HG03432 (cell line): Measurements from ENCODE around the gene FAM174A.
"Not testable (repeated sequence)": the region's sequence is repeated elsewhere in the genome, so short reads cannot be mapped to it uniquely, and the experiment has no call there.

ENCODE experiments used
- ATAC-seq: cut with Tn5 transposase; IDR thresholded peaks from one replicate; pipeline ENCODE4 v1.9.1; 2021; ENCODE audit warnings: mild to moderate bottlenecking, moderate library complexity; ENCODE audit not compliant: unreplicated experiment

FAM174A gene

GRCh38 chr5:100575815-100576214 lies 40.6 kb downstream of the FAM174A start:
- ATAC-seq, result no peak

DNA sequence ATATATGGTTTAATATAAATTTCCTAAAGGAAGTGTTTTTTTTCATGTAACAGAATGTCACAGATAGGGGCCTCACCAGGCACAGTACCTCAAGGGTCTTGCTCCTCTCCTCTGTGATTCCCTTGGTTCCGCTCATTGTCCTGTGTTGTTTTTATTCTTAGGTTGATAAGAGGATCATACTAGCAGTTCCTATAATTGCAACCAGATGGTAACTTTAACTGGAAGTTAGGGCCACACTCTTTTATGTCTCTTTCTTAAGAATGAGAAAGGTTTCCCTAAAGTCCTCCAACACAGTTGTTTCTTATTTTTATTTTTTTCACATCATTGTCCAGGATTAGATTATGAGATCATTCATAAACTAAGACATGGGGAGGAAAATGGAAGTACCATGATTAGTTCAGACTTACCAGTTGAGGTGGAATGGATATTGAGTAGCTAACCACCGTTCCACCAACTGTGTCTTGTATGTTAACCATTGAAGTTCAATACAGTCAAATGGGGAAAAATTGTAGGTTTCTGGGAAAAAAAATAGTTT lies 41.1 kb downstream of the FAM174A start:
- ATAC-seq, result no peak

GRCh38 chr5:100577506-100577905 lies 42.3 kb downstream of the FAM174A start:
- no peak for ATAC-seq

GRCh38 chr5:100584069-100584468 lies 48.9 kb downstream of the FAM174A start:
- peak; percentile 96 for ATAC-seq

DNA sequence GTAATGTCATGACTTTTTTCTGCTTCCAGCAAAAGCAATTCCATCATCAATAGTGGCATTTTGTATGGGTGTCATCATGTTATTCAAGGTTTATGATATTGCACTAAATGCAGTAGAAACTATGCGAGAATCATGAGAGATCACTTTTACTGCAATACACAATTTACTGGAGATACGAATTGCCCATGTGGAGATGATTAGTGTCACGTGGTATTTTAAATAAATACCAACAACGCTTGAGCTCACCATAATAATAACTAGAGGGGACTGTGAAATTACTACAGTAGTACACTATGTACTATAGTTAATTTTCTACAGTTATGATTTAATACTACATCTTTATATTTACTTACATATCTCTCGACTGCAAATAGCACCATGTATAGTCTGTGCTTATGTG lies 49.7 kb downstream of the FAM174A start:
- no peak for ATAC-seq

DNA sequence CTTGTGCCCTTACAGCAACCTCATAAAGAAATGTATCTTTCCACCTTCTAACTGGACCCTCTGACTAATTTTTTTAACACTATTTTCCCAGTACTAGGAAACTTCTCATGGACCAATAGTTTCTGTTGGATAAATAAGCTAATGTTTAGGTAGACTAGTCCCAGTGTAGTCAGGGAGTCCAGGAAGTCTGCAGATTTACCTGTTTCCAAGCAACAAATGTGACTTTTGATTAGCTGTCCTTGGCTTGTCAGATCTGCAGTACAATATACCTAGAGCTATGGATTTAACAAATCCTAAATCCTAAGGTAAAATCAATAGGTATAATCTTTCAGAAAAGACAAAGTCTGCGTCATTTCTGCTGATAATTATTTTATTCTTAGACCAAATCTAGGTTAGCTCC lies 55.7 kb downstream of the FAM174A start:
- no peak for ATAC-seq

DNA sequence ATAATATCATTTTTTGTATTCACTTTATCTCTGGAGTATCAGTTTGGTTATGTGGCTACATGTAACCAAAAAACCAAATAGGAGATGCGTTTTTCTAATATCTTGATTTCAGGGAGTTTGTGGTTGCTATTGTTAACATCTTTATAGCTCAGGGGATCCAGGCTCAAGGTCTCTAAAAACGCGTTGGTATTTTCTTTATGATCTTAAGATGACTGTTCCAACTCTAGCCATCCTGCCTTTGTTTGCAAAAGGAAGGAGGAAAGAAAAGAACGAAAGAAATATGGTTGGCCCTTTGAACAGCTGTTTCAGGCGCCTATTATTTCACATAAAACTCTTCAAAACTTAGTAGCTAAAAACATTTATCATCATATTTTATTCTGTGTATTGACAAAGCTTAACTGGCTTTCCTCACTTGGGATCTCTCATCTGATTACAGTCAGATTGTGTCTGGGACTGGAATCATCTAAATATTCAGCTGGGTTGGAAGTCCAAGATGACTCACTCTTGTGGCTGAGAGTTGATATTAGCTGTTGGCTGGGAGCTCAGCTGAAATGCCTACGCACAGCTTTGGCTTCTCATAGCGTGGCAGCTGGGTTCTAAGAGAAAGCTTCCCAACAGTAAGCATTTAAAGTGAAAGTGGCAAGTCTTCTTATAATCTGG lies 60.1 kb downstream of the FAM174A start:
- no peak for ATAC-seq

GRCh38 chr5:100595812-100596173 lies 60.6 kb downstream of the FAM174A start:
- no peak for ATAC-seq

- no peak for ATAC-seq
These were observed 63.3 kb downstream of the FAM174A start for GRCh38 chr5:100598446-100598845.

GRCh38 chr5:100600298-100600994 lies 65.3 kb downstream of the FAM174A start:
- ATAC-seq, result no peak

DNA sequence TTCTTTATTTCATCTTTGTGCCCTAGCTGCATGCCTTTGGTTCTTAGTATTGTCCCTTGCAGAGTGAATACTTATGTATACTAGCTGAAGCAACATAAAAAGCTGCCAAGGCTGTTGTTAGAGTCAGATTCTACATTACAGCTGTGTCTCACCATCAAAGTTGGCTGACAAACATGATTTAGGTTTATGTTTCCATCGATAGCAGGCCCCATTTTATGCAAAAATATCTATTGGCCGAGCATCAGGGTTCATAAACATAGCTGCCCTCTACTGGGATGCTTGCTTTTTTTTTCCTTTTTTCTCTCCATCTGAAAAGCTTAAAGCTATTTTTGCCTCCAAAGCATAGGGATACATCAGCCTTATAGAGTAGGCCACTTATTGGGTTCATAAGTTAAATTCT lies 68.0 kb downstream of the FAM174A start:
- ATAC-seq, result no peak

- not testable (repeated sequence) for ATAC-seq
These were observed 68.8 kb downstream of the FAM174A start for GRCh38 chr5:100604021-100604420.

DNA sequence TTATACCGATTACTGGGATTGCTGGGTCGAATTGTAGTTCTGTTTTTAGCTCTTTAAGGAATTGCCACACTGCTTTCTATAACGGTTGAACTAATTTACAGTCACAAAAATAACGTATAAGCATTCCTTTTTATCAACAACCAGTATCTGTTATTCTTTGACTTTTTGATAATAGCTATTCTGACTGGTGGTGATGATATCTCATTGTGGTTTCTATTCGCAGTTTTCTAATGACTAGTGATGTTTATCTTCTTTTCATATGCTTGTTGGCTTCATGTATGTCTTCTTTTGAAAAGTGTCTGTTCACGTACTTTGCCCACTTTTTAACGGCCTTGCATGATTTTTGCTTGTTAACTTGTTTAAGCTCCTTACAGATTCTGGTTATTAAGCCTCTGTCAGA lies 74.4 kb downstream of the FAM174A start:
- no peak for ATAC-seq

DNA sequence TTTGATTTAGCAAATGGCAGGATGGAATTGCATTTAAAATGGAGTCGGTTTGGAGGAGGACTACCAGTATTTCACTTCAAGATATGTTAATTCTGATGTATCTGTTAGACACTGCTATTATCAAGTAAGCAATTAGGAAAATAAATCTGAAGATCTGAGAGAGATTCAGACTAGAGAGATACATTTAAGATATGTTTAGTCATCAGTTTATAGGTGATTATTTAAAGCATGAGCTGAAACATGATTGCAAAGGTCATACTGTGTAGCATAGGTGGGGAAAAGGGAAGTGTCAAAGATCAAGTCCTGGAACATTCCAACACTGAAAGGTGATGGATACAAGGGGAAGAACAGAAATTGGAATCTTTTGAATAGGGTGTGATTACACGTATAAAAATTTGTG lies 79.1 kb downstream of the FAM174A start:
- ATAC-seq, result no peak

DNA sequence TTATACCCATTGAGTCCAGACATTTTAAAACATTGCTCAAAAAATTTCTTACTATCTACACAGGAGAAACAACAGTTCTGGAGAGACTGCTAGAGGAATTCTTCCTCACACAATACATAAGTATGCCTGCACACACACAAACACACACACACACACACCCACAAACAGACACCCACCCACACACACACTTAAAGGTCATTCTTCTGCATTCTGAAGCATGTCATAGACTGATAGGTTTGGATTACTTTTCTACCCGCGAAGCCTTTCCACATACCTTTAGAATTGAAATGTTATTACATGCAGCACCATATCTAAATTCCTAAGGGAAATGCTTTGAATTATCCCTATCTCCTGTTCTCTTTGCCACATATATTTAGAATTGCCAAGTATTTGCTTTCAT lies 80.2 kb downstream of the FAM174A start:
- no peak for ATAC-seq

DNA sequence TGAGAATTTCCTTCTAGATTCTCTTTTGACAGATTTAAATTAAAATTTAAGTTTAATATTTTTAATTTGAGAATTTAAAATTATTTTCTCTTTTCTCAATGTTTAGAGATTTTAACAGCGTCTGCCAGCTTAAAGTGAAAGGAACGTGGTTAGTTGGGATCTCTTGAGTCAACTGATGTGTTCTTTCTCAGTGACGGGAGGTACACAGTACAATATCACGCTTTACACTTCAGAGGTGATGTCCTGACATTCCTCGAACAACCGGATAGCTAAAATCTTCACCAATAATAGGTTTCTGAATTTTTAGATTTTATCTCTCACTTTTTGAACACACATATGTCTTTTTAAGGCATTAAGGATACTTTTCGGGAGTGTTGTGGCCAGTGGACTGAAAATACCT lies 81.1 kb downstream of the FAM174A start:
- ATAC-seq, result no peak

GRCh38 chr5:100616981-100617380 lies 81.8 kb downstream of the FAM174A start:
- ATAC-seq, result no peak

GRCh38 chr5:100623719-100624118 lies 88.5 kb downstream of the FAM174A start:
- peak; percentile 92 for ATAC-seq

DNA sequence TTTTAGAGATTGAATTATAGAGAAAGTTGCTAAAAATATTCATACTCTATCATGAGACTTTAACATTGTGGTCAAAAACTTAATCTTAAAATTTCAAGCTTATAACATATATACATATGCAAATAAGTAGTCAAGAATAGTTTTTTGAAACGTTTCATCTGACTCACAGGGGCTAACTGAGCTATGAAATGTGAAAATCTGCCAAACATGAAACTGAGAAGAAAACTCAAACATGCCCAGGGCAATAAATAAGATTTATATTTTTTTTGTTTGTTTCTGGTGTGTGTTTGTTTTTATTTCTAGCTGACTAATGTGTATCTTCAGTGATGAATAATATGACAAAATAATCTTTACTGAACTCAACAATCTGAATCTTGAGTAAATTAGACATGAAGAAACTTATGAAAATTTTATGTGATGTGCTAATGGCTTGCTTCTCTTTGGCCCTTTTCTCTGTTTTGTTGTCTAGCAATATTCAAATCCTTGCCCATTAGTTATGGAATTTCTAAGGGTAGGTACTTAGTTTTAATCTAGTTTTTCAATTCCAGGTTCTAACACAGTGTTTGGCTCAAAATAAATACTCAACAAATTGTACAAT lies 99.9 kb downstream of the FAM174A start:
- ATAC-seq, result peak; percentile 89
